Smooth muscle cell (in vitro differentiated cells): ENCODE results near the gene AVP. TPM values are rescaled to one million over a fixed set of nuclear protein-coding genes. Genes with fewer than 3 reads are reported as not detected.
"Not testable (repeated sequence)": the region's sequence is repeated elsewhere in the genome, so short reads cannot be mapped to it uniquely, and the experiment has no call there.

Experiments used
- DNase-seq: peaks from one replicate; lab custom pipeline; 2025; ENCODE audit not compliant: unreplicated experiment; lab: John Stamatoyannopoulos, UW
- H2AFZ ChIP-seq: fragments of 200-600 bp; sonication (generic); 2 replicates; pipeline ENCODE4 v1.6.0; 2016; ENCODE audit warnings: antibody characterized with exemption, low read depth, mild to moderate bottlenecking
- H3F3A ChIP-seq: fragments of 200-600 bp; sonication (generic); 2 replicates; pipeline ENCODE4 v1.6.0; 2017; ENCODE audit warnings: antibody characterized with exemption, low read depth
- H3K27ac ChIP-seq: fragments of 200-600 bp; sonication (generic); 2 replicates; pipeline ENCODE4 v1.5.1; 2016; ENCODE audit warnings: low read depth, mild to moderate bottlenecking
- H3K27me3 ChIP-seq: fragments of 200-600 bp; sonication (generic); 2 replicates; pipeline ENCODE4 v1.6.1; 2016; ENCODE audit warnings: low read depth, mild to moderate bottlenecking
- H3K36me3 ChIP-seq: fragments of 200-600 bp; sonication (generic); 2 replicates; pipeline ENCODE4 v1.5.1; 2016; ENCODE audit warnings: low read depth
- H3K4me1 ChIP-seq: fragments of 200-600 bp; sonication (generic); 2 replicates; pipeline ENCODE4 v1.5.1; 2016; ENCODE audit warnings: low read depth
- H3K4me2 ChIP-seq: fragments of 200-600 bp; sonication (generic); 2 replicates; pipeline ENCODE4 v1.6.0; 2016; ENCODE audit warnings: mild to moderate bottlenecking
- H3K4me3 ChIP-seq: fragments of 200-600 bp; sonication (generic); 2 replicates; pipeline ENCODE4 v1.5.1; 2016; ENCODE audit warnings: mild to moderate bottlenecking
- H3K79me2 ChIP-seq: fragments of 200-600 bp; sonication (generic); 2 replicates; pipeline ENCODE4 v1.6.0; 2016; ENCODE audit warnings: low read depth, mild to moderate bottlenecking
- H3K9ac ChIP-seq: fragments of 200-600 bp; sonication (generic); 2 replicates; pipeline ENCODE4 v1.6.0; 2016; ENCODE audit warnings: low read depth
- H3K9me3 ChIP-seq: fragments of 200-600 bp; sonication (generic); replicated peaks from 2 replicates; pipeline ENCODE4 v1.5.1; 2016; ENCODE audit warnings: low read depth
- H4K20me1 ChIP-seq: fragments of 200-600 bp; sonication (generic); 2 replicates; pipeline ENCODE4 v1.6.0; 2016; ENCODE audit warnings: low read depth
- CTCF ChIP-seq: fragments of 200-600 bp; sonication (generic); IDR thresholded peaks from 2 replicates; pipeline ENCODE4 v1.5.1; 2017; ENCODE audit warnings: borderline replicate concordance, mild to moderate bottlenecking, antibody characterized with exemption; ENCODE audit not compliant: insufficient read depth, poor library complexity, severe bottlenecking
- WGBS: methylation state at CpG from one replicate; pipeline ENCODE4 v1.1.7; 2016; ENCODE audit warnings: low lambda C conversion rate; 5-methylcytosine and 5-hydroxymethylcytosine counted together
- polyA plus RNA-seq: library from polyadenylated mRNA; unstranded; fragments of >200 nt; fragmentation: Nextera tagmentation; extraction: Ambion mirVana; gene quantifications from 2 replicates; pipeline ENCODE4 v1.2.1, GENCODE V29; 2016
- total RNA-seq: library from RNA; depleted of rRNA; stranded (reverse); fragments of >200 nt; gene quantifications from 2 replicates; pipeline ENCODE4 v1.2.3, GENCODE V29; 2014

The AVP gene
- total and polyA plus RNA-seq, 2 experiments from 2014 or later = not detected

GRCh38 chr20:3117839-3118379, 33.4 kb upstream of the AVP start:
- not testable (repeated sequence) for H3K36me3 ChIP-seq, DNase-seq, H3K9me3 ChIP-seq, H3K4me1 ChIP-seq, H3K4me3 ChIP-seq, H3K27ac ChIP-seq, H3K4me2 ChIP-seq, H3K79me2 ChIP-seq, H3F3A ChIP-seq, H3K9ac ChIP-seq, H2AFZ ChIP-seq, H3K27me3 ChIP-seq
- H4K20me1 ChIP-seq = peaks cover 20% of the 10 kb centered on the region
- TF ChIP-seq CTCF = peak; percentile 17
- WGBS = 55% methylated on average over 14 of the region's 14 CpGs

GRCh38 chr20:3116341-3116740, 31.8 kb upstream of the AVP start:
- Histone ChIP-seq H4K20me1 (peaks cover 20% of the 10 kb centered on the region), H3K4me3 (no peak overlapping the region), H2AFZ (no peak overlapping the region), H3K9ac (no peak overlapping the region), H3K36me3 (no peaks in the 10 kb centered on the region), H3K4me2 (no peak overlapping the region), H3K9me3 (no peaks in the 10 kb centered on the region), H3K4me1 (no peaks in the 10 kb centered on the region), H3K79me2 (no peaks in the 10 kb centered on the region), H3K27ac (no peak overlapping the region), H3F3A (no peaks in the 10 kb centered on the region), H3K27me3 (no peaks in the 10 kb centered on the region)
- no peak for DNase-seq
- 91% methylated on average over 4 of the region's 4 CpGs for WGBS
- TF ChIP-seq CTCF = no peak

GRCh38 chr20:3115190-3116107, 30.9 kb upstream of the AVP start:
- Histone ChIP-seq H3K9ac (no peak overlapping the region), H3K4me1 (no peaks in the 10 kb centered on the region), H3F3A (no peaks in the 10 kb centered on the region), H3K27me3 (no peaks in the 10 kb centered on the region), H2AFZ (no peak overlapping the region), H3K27ac (no peak overlapping the region), H3K9me3 (no peaks in the 10 kb centered on the region), H3K79me2 (no peaks in the 10 kb centered on the region), H3K4me3 (no peak overlapping the region), H3K36me3 (no peaks in the 10 kb centered on the region), H4K20me1 (peaks cover 20% of the 10 kb centered on the region), H3K4me2 (no peak overlapping the region)
- WGBS = 67% methylated on average over 30 of the region's 30 CpGs
- peak; percentile 58 for TF ChIP-seq CTCF
- DNase-seq = no peak

GRCh38 chr20:3111995-3112394, 27.5 kb upstream of the AVP start:
- Histone ChIP-seq H3K79me2 (no peaks in the 10 kb centered on the region), H3K9ac (no peak overlapping the region), H3K36me3 (no peaks in the 10 kb centered on the region), H3K27ac (no peak overlapping the region), H2AFZ (no peak overlapping the region), H3K4me2 (no peak overlapping the region), H3F3A (no peaks in the 10 kb centered on the region), H4K20me1 (peaks cover 20% of the 10 kb centered on the region), H3K9me3 (no peaks in the 10 kb centered on the region), H3K27me3 (no peaks in the 10 kb centered on the region), H3K4me3 (no peak overlapping the region), H3K4me1 (no peaks in the 10 kb centered on the region)
- 86% methylated on average over 2 of the region's 2 CpGs for WGBS
- no peak for TF ChIP-seq CTCF
- no peak for DNase-seq
